ENCODE results near the gene AARS2.
"Not testable (repeated sequence)": the region's sequence is repeated elsewhere in the genome, so short reads cannot be mapped to it uniquely, and the experiment has no call there.

The AARS2 gene

DNA sequence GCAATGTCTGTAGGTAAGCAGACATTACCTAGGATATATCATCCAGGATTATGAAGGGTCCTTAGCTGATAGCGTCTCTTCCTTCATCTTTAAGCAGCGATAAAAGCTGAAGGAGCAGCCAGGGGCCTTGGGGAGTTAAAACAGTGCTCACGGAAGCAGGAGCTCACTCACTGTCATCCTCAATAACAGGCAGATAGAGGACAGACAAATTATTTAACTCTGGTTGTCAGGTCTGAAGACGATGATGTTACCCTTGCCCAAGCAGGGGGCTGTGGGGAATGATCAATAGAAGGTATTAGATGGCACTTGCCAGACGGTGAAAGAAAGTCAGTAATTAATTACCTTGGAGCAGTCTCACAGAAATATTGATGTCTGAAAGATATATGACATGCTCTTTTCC lies 16.7 kb upstream of the AARS2 start:
- DNase-seq (ENCODE audit: low read depth): no peak

DNA sequence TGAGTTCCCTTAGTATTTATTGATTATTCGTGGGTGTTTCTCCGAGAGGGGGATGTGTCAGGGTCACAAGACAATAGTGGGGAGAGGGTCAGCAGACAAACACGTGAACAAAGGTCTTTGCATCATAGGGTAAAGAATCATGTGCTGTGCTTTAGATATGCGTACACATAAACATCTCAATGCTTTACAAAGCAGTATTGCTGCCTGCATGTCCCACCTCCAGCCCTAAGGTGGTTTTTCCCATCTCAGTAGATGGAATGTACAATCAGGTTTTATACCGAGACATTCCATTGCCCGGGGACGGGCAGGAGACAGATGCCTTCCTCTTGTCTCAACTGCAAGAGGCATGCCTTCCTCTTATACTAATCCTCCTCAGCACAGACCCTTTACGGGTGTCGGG lies 15.1 kb upstream of the AARS2 start:
- not testable (repeated sequence) for DNase-seq (ENCODE audit: low read depth)

DNA sequence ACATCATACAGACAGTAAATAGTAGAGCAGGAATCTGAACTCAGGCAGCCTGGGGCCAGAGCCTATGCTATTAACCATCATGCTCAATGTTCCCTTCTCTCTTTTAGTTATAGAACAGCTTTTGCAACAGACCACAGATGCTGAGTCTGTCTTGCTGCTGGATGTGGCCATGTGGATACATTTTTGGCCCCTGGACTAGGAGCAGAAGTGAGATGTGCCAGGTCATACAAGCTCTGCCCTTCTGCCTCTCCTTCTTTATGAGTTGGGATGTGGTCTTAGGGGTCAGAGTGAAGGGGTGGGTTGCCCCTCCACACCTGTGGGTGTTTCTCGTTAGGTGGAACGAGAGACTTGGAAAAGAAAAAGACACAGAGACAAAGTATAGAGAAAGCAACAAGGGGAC lies 14.6 kb upstream of the AARS2 start:
- DNase-seq (ENCODE audit: low read depth): no peak

DNA sequence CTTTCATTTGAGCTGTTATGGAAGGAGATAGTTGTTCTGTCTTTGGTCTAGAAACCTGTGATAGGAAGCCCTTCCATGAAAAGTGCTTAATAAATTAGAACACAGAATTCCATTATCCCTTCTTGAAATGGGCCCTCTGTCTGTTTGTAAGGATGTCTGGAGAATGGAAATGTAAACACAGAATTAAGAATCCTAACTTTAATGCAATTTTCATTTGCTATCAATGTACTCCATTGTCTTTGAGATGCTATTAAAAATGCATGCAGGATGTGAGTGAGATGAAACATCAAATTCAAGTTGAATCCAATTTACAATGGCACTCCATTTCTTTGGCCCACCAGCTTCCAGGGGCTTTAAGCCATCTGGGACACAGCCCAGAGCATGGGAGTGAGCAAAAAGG lies 13.9 kb upstream of the AARS2 start:
- no peak for DNase-seq (ENCODE audit: low read depth)

DNA sequence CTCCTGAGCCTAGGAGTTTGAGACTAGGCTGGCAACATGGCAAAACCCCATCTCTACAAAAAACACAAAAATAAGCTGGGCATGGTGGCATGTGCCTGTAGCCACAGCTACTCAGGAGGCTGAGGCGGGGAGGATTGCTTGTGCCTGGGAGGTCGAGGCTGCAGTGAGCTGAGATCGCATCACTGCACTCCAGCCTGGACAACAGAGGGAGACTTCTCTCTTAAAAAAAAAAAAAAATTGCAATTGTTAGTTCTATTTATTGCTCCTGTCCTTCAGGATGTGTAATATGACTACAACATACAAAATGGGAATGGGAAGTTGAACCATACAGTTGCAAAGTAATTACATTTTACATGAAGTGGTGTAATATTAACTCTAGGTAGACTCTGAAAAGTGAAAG lies 8.1 kb upstream of the AARS2 start:
- no peak for DNase-seq (ENCODE audit: low read depth)

DNA sequence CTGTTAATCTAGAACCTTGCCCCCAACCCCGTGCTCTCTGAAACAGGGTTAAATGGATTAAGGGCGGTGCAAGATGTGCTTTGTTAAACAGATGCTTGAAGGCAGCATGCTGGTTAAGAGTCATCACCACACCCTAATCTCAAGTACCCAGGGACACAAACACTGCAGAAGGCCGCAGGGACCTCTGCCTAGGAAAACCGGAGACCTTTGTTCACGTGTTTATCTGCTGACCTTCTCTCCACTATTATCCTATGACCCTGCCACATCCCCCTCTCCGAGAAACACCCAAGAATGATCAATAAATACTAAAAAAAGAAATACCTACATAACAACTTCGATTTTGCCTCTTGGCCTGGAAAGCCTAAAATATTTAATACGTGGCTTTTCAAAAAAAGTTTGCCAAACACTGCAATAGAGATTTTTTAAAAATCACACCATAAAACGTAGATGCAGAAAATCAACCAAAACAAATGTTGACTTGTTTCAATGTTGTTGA lies 4.0 kb upstream of the AARS2 start:
- DNase-seq (ENCODE audit: low read depth): not testable (repeated sequence)

DNA sequence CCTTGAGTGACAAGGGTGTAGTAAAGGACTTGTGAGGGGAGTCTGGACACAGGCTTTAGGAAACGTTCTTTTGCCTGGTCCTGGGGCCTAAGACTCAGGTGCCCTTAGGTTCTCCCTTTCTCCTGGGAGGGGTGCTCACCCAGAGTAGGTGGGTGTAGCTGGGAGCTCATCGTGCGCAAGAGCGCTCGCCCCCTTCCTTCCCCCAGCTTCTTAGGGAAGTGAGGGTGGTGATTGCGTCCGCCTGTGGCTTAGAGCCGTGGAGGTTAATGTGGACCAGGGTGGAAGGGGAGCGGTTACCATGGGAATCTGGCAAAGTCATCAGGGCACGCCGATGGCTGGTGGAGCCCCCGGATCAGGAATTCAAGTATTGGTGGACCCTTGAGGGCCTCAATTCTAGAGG lies 3.3 kb upstream of the AARS2 start:
- DNase-seq (ENCODE audit: low read depth): no peak

DNA sequence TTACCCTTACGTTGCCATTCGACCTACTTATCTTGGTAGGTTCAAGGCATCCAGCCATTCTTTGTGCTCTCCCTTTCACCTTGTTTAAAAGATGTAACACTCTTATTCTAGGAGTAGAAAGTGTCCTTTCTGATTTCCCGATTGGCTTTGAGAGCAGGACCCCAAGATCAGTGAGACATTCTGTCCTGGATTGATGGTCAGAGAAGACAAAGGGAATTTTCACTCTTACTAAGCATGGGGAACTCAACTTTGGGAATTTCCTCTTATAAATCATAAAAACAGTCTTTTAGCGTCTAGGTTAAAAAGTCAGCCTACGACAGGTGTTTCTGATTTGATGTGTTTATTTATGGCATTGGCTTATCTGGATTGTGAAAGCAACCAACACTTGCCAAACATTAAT lies 2.8 kb upstream of the AARS2 start:
- no peak for DNase-seq (ENCODE audit: low read depth)

DNA sequence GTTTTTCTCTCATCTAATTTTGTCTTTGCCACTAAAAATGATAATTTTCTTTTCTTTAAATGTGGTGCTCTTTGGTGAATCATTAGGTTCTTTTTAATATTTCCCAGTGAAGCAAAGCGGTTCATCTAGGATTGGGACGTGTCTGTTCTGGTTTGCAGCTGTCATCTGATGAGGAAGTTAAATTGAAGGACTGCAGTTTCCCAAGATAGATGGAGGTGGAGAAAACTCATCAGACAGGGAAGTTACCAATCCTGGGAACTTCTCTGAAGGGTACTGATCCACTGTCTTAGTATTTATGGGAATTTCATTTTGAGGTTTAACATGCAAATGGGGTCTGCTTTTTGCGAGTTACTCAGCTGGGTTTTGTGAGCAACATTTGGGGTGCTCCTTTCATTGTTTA lies 2.4 kb upstream of the AARS2 start:
- DNase-seq (ENCODE audit: low read depth): no peak

DNA sequence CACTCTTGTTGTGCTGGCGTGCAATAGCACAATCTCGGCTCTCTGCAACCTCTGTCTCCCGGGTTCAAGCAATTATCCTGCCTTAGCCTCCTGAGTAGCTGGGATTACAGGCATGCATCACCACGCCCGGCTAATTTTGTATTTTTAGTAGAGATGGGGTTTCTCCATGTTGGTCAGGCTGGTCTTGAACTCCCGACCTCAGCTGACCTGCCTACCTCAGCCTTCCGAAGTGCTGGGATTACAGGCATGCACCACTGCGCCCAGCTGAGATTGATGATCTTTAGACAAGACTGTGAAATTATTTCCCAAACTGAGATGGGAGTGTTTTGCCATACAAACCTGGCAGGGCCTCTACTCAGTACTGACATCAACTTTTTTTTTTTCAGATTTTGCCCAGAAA lies 1.5 kb upstream of the AARS2 start:
- not testable (repeated sequence) for DNase-seq (ENCODE audit: low read depth)

DNA sequence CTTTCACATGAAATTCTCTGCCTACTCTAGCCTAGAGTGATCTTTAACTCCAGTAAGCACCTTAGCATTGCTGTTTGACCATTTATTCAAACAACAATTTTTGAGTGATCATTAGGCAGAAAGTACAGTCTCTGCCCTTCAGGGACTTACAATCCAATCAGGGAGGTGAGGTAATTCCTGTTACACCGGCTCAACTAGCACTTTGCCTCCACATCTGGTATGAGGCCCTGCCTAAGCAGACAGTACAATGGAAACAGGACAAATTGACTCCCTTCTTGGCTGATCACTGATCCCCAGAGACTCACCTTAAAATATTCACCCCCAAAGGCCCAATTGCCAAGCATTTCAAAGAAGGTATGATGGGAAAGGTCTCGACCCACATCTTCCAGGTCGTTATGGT lies 1.4 kb downstream of the AARS2 start:
- no peak for DNase-seq (ENCODE audit: low read depth)

DNA sequence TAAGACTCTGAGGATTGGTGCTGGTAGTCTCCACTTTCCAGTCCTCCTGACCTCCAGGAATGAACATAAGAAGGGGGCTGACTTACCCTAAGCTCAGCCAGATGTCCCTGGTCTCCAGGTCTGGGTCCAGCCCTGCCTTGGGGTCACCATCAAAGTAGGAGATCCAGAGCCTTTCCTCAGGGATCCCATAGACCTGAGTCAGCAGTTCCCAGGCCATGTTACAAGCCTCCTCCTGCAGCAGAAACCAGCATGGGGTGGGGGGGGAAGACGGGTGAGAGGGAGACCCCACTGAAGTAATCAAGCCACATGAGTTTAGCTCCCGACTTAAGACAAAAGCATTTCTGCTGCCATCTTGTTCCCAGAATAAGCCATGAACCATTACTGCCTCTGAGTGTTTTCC lies 1.8 kb downstream of the AARS2 start:
- no peak for DNase-seq (ENCODE audit: low read depth)

DNA sequence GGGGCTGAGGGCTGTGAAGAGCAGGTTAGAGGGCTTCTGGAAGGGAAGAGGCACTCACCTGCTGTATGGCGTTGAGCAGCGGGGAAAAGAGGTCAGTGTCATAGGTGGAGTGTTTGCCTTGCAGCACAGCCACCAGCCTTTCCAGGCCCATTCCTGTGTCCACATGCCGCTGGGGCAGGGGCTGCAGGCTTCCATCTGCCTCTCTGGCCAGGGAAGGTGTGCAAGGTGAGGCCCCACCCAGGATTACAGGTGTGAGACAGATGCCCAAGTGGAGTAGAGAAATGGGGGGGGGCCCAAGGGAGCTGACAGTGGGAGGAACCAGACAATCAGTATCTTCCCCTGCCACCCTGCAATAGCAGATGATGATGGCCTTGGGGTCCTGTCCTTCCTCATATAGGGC lies 2.9 kb downstream of the AARS2 start:
- DNase-seq (ENCODE audit: low read depth): no peak

DNA sequence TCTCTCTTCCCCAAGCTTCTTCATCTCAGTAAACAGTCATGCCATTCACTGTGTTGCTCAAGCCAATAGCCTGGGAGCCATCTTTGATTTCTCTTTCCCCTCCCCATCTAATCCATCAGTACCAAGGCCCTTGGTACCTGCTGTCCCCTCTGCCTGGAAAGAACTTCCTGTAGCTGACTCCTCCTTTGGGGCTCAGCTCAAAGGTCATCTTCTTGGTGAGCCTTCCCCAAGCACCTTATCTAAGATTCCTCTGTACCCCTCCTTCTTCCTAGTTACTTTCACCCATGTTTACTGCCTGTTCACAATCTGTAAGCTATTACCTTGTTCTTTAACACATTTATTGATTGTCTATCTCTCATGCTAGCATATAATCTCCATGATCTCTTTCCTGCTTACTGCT lies 3.5 kb downstream of the AARS2 start:
- DNase-seq (ENCODE audit: low read depth): no peak

DNA sequence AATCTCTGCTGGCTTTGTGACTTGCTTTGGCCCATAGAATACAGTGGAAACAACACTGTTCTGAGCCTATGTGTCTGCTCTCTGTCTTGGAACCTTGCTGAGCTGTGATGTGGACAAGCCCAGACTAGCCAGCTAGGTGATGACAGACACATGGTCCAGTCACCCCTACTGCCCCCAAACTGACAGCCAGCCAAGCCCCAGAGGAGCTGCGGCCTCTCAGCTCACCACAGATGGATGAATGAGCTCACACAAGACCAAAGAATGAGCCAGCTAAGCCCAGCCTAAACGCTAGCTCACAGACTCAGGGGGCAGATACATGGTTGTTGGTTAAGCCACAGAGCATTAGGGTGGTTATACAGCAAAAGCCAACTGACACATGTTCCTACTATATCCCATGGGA lies 4.1 kb downstream of the AARS2 start:
- DNase-seq (ENCODE audit: low read depth): no peak

DNA sequence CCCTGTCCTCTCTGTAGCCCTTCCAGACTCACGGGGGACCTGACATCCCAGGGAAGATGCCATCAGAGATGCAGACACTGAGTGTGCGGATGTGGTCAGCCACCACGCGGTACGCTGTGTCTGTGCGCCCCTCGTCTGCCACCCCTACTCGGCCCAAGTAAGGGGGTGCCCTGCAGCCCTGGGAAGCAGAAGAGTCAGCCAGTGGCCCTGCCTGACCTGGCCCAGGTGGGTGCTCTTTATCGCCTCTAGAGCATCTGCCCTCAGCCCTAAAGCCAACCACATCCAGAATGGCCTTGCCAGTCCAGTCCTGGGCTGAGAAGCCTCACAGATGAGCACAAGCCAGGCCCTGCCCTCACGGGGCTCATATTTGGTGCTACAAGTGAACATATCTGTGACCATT lies 5.9 kb downstream of the AARS2 start:
- DNase-seq (ENCODE audit: low read depth): no peak

DNA sequence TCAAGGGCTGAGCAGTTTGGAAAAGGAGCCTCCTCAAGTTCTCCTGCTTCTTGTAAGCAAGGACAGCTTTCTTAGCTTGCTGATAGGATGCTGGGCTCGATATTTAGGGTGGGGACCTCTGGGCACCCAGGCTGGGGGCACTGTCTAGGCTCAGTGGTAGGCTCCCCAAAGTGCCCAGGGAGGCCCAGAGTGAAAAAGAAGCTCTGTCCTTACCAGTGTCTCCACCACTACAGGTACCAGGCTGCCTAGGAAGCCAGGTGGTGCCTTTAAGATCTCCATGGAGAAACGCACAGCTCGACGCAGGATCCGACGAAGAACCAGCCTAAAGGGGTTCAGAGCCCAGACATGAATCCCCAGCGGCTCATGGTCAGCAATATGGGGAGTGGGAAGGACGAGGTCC lies 6.4 kb downstream of the AARS2 start:
- DNase-seq (ENCODE audit: low read depth): no peak

DNA sequence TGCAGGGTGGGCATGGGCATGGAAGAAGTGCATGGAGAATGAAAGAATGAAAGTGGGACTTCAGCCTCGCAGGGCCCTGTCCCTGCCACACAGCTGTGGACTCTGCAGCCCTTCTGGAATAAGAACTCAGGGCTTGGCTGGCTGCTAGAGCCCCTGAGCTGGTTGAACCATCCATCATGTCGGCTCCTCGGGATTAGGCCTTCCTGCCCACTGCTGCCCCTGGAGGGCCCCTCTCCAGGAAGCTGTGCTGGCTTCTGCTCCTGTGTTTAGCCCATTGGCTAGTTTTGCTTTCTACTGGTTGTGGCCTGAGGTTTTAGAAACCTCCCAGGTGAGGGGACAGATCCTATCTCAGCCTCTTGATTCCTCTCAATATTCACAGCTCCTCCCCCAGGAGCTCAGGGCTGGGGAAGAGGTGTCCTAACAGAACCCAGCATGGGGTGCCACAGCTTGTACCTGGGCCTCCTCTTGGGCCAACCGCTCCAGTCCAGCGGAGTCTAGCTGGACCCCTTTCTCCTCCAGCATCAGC lies 7.9 kb downstream of the AARS2 start:
- DNase-seq (ENCODE audit: low read depth): no peak

DNA sequence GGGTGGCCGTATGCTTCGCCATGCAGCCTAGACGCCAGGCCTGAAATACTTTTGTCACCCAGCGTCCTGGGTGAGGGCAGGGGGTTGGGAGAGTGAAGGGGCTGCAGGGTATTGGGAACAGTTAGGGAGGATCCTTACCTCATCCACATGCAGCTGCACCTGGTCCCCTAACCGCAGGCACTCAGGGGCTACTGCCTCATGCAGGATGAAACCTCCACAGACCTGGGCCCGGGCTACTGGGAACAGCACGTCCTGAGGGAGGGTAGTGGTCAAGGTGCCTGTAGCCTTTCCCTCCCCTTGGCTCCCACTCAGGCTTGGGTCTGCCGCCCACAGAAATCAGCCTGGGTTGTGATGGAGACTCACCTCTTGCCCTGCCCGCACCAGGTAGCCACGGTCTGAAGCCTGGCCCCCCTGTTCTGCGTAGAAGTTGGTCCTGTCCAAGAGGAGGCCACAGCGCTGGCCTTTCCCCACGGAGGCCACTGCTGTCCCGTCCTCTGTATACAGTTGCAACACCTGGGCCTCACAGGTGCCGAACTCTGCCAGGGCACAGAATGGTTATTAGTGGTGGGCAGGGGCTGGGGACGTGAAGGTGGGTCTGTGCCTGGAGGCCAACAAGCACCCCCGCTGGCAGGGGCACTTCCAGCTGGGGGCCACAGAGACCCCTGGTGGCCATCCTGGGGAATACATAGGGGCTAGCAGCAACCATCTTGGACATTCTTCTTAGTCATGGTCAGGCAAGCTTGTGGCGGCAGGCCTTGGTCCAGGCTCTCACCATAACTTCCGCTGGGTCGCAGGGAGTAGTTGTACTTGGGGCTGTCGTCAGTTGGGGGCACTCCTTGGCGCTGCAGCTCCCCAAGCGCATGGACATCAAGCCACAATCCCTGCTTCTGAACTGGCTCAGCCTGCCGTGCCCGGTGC lies 8.6 kb downstream of the AARS2 start:
- DNase-seq (ENCODE audit: low read depth): peak; percentile 16

DNA sequence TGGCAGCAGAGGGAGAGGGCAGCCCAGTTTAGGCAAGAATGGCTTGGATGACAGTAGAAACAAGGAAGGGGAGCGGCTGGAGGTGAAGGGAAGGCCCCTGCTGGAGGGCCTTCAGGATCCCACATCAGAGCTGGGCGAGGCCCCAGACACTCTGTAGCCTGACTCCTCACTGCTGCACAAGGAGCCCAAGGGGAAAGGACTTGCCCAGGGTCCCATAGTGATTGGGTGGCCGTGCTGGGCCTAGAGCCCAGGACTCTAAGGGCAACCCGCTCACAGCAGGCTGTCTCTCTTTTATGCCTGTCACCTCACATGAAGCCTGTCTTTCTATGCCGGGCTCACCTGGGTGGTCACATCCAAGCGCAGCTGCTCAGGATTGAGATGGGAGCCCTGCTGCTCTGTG lies 9.3 kb downstream of the AARS2 start:
- DNase-seq (ENCODE audit: low read depth): no peak

DNA sequence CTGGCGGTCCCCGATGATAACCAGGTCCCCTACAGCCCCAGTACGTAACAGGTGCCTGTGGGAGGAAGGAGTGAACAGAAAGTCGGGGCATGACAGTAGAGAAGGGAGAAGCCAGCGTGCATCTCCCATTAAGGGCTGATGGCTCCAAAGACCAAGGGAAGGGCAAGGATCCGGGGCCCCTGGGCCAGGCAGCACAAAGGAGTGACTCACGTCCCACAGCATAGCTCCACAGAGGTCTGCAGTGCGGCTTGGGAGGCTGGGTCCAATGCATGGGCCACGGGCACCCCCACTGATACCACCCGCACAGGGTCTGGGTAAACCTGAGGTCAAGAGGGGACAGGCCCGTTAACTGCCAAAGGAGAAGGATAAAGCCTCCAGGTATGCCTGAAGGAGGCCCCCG lies 10.3 kb downstream of the AARS2 start:
- no peak for DNase-seq (ENCODE audit: low read depth)

DNA sequence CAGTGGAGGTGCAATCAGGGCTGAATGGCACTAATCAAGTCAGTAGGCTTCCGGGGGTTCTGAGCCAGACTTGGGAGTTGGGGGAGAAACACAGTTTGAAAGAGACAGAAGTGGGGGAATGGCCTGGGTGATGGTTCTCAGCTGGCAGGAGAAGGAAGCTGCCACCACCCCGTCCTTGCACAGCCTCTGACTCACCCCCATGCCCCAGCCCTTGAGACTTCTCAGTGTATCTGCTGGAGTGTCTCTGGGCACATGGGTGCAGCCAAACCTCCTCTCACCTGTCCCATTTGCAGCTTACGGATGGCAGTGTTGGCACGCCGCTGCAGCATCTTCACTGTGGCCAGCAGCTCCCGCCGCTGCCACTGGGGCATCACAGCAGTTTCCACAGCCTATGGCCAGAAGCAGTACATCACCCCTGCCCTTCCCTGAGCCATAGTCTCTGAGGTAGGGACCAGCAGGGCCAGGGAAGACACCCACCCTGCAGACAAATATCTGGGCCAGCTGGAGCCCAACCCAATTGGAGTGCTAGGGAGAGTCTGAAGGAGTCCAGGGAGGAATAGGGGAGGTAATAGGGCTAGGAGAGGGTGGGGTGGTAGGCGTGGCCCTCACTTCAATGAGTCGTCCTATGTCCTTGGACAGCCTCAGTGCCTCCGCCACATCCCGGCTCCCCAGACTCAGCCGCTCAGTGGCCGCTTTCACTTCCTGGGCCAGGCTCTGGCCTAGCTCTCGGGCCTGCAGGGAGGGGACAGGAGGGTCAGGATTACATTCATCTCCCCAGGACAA lies 11.2 kb downstream of the AARS2 start:
- DNase-seq (ENCODE audit: low read depth): no peak

DNA sequence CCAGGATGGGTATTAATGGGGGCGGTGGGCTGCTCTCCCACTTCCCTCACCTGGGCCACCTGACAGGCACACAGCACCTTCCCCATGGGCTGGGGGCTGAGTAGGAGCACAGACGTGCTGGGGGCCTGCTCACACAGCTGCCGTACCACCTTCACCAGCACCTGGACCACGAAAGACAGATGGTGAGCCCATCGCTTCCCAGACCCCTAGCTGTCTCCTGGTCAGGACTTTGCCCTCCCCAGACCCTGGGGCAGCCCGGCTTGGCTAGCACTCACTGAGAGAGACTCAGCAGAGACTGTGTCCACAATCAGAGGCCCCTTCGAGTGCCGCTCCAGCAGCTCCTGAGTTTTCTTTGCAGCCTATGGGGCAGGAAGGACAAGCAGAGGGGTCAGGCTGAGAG lies 12.0 kb downstream of the AARS2 start:
- no peak for DNase-seq (ENCODE audit: low read depth)

Data from stimulated activated CD8-positive, alpha-beta memory T cell treated with anti-CD3 and anti-CD28 coated beads, Interleukin-12 subunit alpha, Interleukin-12 subunit beta, amount 100 ng/mL, for 1 hour (primary cell).